Left renal cortex interstitium (tissue), 4 donors: ENCODE measurements around the gene GGCX. TPM values are rescaled to one million over a fixed set of nuclear protein-coding genes. Genes with fewer than 3 reads are reported as not detected.
"Not testable (repeated sequence)": the region's sequence is repeated elsewhere in the genome, so short reads cannot be mapped to it uniquely, and the experiment has no call there.

Source experiments
- DNase-seq, 4 donors: peaks; one replicate each; pipeline ENCODE4 v3.0.0-alpha.2; 2013; ENCODE audit warnings: low read depth in 4 of 4, low spot score in 2 of 4, missing footprints in 1 of 4
- polyA plus RNA-seq, 4 donors: library from polyadenylated mRNA; unstranded; fragments of 120-200 nt; gene quantifications; one replicate each; pipeline ENCODE4 v1.2.1, GENCODE V29; 2013; ENCODE audit not compliant: insufficient read length in 4 of 4

GGCX gene
- polyA plus RNA-seq, 4 donors: 42.1 to 48.1 (median 43.3) TPM

DNA sequence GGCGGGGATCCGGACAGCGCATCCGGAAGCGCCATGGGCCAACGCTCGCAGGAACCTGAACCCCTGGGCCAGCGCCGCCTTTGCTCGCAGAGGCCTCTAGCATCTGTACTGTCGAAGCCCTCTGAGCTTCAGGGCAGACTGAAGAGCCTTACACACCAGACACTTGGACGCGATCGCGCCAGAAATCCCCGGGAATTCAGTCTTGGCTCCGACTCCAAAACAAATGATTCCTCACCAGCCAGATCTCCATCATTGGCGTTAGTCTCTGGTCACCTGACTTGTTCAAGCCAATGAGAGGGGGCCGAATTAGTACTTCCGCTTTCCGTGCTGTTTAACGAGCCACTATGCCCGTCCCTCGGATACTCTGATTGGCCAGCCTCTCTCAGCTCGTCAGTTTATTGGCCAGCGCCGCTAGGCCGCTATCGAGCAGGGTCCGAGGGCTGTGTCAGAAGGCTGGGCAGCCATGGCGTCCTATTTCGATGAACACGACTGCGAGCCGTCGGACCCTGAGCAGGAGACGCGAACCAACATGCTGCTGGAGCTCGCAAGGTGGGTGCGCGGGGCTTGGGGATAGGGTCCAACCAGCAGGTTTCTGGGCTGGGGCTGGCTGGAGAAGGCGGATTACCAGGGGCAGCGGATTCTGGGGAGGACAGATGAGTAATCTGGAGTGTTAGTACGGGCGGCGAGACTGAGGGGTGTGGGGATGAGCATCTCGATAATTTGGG lies 34.2 kb upstream of the GGCX start, which contains the start of gene RNF181:
RNF181 (plus strand) TSS at position 445 of the 725 bp plus-strand sequence; CDS start at position 464, 19 bp downstream.
- DNase-seq: peak; percentile 89 to 96 (median 94)

DNA sequence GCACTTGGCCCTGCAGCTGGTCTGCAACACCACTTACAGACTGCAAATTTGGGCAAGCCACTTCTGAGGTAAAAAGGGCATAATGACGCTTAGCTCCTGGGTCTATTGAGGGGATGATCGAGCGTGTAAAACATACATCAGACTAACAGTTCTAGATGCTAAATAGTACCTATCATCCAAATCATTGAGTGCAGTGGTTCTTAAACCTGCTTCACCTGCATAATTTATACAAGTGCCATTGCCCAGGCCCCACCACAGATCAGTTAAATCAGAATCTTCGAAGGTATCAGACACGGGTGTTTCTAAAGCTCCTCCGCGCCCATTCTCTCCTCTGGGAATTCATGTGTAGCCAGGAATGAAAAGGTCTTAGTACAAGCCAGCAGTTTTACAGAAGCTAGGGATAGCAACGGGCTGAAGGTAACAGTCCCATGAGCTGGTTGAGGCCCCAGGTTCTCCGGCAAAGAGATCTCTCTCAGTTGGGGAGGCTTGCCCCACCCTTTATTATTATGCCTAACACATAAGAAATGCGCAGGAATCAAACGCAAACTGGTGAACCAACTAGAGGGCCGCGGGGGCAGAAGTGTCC lies 33.5 kb upstream of the GGCX start:
- no peak for DNase-seq

GRCh38 chr2:85593023-85593422 lies 31.7 kb upstream of the GGCX start:
- no peak for DNase-seq

- not testable (repeated sequence) for DNase-seq
Measured at GRCh38 chr2:85592299-85592698, 31.0 kb upstream of the GGCX start.

GRCh38 chr2:85591563-85591962 lies 30.3 kb upstream of the GGCX start:
- no peak for DNase-seq

DNA sequence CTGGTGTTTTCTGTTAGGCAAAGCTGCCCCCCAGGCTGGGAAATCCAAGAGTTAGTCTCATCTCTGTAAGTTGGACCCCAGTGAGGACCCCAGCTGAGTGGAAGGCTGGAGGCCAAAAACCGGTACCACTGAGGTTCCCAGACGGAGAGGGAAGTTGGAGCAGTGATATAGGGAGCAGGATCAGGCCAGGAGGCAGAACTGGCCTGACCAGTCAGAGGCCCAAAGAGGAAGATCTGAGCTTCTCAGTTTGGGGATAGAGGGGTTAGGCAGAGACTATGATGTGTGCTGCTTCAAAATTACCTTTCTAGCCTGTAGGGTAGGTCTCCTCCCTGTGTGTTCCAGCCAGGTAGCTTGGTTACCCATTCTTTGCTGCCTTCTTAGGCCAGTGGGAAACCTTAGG lies 29.7 kb upstream of the GGCX start:
- no peak for DNase-seq

- no peak for DNase-seq
Measured at GRCh38 chr2:85589982-85590791, 28.9 kb upstream of the GGCX start.

DNA sequence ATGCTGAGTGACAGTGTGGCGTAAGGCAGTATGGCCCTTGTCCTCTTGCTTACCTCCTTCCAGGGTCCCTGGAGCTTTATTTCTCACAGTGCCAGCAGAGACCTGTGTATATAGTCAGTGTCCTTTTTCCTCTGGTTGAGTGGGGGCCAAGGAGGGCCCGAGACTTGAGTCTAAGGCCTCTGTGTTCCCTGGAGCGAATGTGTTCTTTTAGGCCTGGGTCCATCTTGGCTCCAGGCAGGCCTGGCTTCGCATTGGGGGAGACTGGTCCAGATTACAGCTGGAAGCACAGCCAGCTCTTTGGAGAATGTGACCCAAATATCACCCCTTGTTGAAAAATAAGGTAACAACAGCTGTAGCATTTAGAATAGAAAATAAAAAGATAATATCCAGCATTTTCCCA lies 27.9 kb upstream of the GGCX start:
- no peak for DNase-seq

- DNase-seq: no peak
Measured at GRCh38 chr2:85588645-85589044, 27.4 kb upstream of the GGCX start.

DNA sequence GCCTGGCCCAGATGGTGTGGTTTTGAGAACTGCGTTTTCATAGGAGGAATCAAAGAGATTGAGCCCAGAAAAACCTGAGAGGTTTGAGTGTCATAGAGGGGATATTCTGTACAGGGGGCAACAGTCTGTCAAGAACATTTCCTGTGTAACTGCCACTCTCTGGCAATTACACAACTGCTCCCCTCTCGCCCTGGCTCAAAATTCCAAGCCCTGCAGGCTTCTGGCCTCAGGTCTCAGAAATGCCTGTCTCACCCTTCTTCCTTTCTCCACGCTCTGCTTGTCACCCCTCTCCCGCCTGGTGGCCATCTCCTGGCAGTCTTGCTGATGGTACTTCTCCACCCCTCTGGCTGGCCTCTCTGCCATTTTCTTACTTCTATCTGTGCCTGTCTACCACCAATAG lies 26.9 kb upstream of the GGCX start:
- DNase-seq: no peak

DNA sequence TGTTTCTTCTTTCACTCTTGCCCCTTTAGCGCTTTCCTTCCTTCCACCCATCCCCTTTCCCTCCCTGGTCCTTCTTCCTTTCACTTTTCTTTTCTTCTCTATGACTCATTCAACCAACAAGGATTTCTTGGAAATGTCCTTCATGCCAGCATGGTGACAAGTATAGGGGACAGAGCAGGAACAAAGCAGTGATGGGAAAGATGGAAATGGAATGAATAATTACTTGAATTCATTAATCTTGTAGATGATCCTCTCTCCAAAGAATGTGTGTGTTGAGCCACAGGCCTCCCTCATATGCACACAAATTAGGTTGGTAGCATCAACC lies 24.4 kb upstream of the GGCX start:
- no peak for DNase-seq

DNA sequence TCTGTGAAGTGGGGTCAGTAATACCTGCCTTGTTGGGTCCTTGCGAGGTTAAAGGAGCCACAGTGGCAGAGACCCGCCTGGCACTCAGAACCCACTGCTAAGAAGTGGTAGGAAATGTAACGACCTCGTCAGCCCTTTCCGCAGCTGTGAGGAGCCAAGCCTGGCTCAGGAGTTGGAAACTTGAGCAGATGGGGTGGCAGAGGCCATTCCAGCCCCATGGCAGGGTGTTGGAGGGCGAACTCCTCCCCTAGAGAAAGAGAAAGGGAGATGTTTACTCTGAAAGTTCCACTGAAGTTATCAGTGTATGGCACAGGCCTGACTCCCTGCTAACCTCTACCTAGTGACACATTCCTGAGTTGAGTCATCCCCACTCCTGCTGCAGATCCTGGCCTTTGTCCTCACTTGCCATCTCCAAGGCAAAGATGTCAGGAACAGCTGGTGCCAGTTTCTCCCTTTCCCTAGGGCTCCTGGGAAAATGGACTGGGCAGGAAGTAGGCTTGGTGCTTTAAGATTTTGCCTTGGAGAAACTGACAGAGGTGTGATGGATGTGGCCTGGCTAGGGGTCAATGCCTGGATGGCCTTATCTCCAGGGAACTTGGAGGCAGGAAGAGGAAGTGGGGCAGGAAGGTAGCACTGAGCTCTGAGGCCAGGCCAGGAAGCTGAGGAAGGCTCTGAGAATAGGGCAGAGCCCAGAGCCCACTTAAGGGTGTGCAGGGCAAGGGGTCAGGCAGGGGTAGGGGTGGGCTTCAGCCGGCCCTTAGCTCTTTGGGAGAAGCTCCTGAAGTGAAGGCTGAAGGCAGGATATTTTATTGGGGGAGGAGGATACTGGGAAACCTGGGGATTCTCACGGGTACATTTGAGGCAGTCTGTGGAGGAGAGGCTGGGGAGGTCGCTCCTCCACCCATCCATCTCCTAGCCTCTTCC lies 23.8 kb upstream of the GGCX start:
- DNase-seq: no peak

- DNase-seq: no peak
Measured at GRCh38 chr2:85584354-85584856, 23.1 kb upstream of the GGCX start, which contains the start of gene VAMP5. VAMP5 (plus strand) TSS chr2:85584431; CDS start chr2:85584491, 60 bp downstream.

DNA sequence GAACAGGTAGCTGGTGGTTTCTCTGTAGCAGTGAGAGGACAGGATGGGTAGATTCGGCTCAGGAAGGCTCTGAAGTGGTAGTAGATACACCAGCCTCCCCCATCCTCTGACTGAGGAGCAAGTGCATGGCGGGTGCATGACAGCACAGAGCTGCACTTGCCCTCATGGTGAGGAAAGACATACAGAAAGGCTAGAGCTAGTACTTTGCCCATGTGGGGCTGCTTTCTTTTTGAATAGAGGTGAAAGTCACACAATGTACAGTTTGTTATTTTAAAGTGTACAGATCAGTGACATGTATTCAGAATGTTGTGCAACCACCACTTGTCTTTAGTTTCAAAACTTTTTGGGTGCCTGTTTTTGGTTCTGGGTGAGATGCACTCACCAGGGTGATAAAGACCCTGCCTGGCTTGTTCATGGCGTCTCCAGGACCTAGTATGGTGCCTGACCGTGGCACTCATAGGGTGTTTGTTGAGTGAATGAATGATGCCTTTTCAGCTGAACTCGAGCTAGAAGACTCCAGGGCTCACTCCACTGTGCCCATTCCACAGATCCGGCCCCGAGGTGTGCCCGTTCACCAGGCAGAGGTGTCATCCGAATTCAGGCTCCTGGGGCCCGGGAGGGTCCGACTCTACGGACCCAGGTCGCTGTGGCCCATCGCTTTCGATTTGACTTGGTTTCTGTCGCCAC lies 22.5 kb upstream of the GGCX start:
- DNase-seq: no peak

DNA sequence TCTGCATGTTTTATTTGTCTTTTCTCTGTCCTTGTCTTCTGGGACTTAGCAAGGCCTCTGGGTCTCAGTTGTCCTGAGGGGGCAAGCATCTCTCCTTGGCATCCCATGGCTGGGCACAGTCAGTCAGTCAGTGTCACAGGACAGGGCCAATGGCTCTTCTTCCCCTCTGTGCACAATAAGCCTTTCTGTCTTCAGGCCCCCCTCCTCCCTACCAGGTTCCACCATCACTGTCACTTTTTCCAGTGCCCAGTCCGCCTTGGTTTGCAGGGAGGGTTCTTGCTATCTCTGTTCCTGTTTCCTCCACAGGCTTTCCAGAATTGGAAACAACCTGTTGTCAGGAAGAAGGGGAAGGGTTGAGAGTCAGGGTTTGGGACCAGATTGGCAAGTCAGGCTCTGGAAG lies 21.2 kb upstream of the GGCX start:
- no peak for DNase-seq

DNA sequence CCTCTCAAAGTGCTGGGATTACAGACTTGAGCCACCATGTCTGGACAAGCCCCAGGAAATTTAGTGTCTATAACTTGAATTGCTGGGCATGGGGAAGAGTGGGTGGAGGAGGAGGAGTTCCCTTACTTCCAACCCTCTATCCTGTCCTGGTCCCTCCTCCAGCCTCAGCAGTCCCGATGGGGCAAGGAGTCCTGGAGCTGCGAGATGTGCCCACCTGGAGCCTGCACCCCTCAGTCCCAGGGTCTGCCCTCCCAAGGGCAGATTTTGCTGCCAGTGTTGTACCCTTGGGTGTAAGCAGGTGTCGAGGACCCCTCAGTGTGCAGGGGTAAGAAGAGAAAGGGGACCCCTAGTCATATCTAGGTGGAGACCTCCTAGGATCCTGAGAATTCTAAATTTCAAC lies 18.9 kb upstream of the GGCX start:
- DNase-seq: no peak

DNA sequence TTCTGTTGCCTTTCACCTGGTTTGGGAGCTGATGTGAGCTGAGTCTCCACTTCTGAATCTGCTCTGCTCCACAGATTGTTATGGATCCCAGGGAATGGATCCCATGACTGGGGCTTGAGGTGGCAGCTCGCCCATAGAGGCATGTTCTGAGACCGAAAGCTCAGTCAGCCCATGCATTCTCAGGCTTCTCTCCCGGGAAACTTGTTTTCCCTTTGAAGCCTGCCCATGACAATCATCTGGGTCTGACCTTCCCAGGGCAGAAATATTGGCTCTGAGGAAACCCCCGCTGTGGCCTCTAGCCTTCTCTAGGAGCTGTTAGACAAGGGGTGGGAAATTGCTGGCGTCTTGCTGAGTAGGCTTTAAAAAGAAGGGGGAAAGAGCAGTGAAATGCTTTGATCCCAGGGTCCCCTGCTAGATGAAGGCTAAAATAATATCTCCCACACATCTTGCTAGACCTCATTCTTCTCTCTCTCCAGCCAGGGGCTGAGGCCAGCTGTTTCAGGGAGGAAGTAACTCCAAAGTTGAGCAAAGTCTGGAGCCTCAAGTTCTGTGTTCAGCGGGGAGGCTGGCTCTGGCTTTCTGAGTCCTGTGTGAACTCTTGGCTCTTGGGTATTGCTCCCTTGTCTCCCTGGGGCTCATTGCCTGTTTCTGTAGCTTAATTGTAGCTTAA lies 18.1 kb upstream of the GGCX start:
- no peak for DNase-seq

GRCh38 chr2:85578243-85579180 lies 17.2 kb upstream of the GGCX start:
- DNase-seq: no peak
